NCI-H1417 (cell line): ENCODE measurements around the gene CCDC9B.

Experiments used
- DNase-seq, 3 experiments: peaks; one replicate each; lab custom pipeline; 2025; lab: John Stamatoyannopoulos, UW

The CCDC9B gene

GRCh38 chr15:40345225-40345866 is 4.6 kb upstream of the CCDC9B start:
- no peak for DNase-seq

GRCh38 chr15:40344631-40345120 is 3.9 kb upstream of the CCDC9B start:
- DNase-seq = peak in 2 of 3 experiments; percentile 18 to 59

DNA sequence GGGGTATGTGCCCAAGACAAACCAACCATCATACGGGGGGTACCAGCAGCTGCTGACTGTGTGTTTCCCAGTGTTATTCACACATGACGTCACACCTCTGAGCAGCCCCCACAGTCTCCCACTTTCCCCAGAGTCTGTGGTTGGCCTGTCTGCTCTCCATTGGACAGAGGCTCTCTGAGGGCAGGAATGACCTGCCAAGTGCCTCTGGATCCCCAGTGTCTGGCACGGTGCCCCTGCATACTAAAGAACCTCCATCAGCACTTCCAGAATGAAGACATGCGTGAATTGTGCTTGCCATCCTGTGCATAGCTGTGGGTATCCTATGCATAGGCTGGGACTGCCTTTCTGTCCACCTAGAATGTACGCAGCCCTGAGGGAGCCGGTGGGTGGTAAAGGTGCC is 3.5 kb upstream of the CCDC9B start:
- no peak for DNase-seq

DNA sequence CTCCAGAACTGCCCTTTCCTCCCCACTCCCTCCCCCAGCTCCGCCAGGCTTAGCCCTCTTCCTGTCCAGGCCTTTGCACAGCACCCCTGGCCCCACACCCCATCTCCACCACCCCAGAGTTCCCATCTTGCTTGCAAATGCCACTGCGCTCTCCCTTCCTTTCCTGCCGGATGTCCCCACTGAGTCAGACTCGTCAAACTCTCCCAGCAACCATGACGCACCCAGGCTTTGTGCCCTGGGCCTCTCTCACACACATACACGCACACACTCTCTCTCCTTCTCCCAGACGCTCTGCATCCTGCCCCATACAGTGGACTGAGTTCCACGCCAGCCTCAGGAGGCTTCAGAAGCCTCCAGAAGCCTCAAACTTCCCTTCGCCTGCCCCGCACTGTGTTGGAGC is 2.8 kb upstream of the CCDC9B start:
- no peak for DNase-seq

- no peak for DNase-seq
Measured at GRCh38 chr15:40342416-40343320, 1.9 kb upstream of the CCDC9B start.

DNA sequence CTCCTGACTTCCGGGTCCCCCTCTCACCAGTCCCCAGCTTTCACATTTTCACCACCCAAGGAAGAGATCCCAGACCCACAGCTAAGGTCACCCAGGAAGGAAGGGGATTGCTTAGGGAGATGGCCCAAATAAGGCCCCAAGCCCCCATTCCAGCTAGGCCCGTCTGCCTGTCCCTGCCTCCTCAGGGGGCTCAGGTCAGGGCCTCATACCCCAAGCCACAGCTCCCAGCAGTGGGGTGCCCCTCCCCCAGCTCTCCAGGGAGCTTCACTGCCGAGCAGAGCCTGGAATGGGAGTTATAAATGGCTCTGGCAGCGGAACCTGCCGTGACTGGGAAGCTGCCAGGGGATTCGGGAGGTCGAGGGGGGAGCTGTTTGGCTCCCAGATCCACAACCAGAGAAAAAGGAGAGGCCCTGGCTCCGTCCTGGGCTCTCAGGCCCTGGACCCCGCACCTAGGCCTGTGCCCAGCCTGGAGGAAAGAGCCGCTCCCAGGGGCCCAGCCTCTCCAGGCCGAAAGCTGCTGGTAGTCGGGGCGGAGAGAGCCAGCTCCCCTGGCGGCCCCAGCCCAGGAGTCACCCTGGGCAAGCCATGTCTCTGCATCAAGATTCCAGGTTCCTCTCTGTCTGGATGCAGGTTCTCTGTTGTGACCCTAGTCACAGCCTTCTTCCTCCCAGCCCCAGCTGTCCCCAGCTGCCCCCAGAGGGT is 550 bp downstream of the CCDC9B start:
- DNase-seq = peak in 1 of 3 experiments; percentile 27

DNA sequence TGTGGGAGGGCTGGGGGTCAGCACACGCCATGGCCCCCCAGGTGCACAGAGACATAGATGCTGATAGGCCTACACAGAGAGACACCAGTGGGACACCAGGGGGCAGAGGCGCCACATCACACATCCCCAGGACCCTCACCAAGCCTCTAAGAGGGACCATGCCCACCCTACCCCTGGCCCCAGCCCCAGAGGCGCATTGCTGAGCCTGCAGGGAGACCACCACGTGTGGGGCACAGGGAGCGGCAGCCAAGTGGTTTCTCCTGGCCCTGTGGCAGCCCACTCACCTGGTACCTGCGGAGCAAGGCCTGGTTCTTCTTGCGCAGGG is 1.2 kb downstream of the CCDC9B start:
- DNase-seq = no peak

DNA sequence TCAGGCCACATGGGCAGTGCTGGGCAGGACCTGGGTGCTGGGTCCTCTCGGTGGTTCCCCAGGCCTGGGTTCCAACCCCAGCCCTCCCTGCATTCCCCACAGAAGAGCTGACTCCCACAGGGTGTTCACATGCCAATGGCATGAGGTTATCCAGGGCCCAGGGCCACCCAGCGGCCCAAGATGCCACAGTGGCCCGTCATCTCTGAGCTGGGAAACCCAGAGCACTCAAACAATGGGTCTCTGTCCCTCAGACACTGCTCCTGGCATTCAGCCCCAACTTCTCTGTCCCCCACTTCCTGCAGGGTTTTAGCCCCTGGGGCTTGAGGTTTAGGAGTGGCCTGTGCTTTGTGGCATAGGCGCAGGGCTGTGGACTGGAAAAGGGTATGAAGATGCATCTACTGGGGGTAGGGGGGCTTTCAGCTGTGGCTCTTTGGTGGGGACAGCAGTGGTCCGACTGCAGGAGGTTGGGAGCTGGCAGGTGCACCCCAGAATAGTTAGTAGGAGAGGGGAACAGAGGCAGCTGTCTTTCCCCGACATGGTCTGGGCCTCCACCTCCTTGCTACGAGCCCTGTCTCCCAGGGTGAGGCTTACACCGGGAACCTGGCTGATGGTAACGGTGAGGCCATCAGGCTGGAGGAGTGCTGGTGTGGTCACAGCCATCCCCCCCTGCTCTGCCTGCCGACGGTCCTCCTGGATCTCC is 1.7 kb downstream of the CCDC9B start:
- DNase-seq = no peak

- DNase-seq = peak; percentile 43 to 68 (median 55)
Measured at GRCh38 chr15:40338041-40338657, 2.6 kb downstream of the CCDC9B start.

DNA sequence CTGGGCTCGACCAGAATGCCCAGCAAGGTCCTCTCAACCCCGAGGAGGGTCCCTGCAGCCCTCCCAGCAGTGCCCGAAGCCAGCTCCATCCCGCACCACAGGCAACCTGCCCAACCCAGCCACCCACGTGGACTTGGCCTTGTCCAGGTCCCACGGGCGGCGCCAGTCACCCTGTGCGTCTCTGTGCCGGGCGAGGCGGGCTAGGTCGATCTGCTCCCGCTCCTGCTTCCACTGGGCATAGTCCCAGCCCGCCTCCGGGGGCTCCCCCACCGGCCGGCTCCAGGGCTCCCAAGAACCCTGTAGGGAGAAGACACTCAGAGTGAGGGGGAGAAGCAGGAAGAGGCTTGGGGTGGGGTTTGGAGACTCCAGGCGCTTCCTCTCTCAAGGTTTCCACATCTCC is 3.1 kb downstream of the CCDC9B start:
- no peak for DNase-seq

DNA sequence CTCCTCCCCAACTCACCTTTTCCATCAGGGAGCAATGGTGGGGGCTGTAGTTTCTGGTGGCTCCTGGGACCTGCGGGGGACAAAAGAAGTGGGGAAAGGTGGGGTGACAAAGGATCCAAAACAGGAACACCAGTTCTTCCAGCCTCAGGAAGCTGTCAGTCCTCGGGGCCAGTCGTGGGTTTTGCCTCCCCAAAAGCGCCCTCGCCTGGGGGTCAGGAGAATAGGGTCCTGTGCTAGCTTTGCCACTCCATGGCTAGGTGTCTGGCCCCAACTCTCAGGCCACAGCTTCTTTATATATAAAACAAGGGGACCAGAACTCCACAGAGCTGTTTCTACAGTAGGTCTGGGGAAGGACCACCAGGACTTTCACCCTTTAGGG is 4.0 kb downstream of the CCDC9B start:
- no peak for DNase-seq

DNA sequence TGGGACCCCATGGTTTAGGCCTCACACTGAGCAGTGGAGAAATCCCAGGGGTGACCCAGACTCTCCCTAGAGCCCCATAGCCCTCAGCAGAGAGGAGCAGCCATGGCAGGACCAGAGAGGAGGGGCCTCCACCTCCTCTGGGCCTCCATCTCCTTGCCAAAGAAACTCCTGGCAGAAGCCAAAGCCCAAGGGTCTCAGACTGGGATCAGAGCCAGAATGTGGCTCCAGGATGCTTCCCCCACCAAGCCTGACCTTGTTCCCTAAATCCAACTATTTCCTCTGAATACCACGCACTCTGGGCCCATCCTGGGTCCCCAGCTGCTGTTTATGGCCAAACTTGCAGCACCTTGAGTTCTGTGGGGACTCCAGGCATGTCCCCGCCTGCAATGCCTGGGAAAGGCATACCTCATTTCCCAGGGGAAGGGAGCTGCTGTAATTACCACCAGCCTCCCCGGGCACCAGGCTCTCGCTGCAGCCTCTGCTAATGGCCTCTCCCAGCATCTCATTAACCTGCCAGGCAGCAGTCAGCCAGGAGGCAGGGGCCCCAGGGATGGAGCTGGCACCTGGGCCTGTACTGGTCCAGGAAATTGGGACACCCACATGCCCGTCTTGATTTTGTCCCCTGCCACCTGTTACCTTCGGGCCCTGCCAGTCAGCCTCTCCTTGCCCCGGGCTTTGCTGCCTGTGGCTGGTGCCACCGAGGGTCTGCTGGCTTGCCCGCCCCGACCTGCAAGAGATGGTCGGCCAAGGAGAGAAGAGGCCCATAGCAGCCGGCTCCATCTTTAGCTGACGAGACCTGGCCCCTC is 4.6 kb downstream of the CCDC9B start:
- peak in 2 of 3 experiments; percentile 28 to 38 for DNase-seq

DNA sequence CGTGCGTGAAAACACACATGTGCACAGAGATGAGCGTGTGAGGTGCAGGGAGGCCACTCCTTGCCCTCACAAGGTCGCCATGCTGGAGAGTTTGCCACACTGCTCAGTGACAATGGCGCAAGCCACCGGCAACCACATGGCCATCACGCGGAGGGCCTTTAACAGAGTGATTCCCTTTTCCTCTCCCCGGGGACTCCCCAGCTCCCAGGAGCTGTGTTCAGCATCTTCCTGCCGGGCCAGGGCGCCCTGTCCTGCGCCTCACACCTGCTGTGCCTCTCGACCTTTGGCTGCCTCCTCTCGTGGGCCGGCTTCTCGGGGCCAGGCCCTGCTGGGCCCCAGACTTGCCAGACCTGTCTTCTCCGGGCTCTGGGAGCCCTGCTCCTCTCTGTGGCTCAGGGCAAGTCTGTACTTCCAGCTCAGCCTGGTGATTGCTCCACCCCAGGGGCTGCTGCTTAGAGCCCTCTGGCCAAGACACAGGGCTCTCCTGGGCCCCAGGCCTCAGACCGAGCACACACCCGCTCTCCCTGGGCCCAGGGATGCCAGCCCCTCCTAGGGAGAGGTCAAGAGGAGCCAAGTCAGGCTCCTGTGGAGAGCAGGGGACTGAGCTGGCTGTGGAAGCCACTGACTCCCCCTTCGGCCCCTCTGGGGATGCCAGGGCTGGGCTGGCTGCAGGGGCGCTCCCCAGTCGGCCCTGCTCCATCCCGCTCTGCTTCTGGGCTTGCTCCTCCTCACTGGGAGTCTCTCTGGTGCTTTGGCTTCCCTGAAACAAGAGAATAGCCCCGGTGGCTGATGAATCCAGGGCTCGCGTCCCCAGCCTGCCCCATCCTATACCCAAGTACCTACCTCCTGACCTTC is 5.6 kb downstream of the CCDC9B start:
- DNase-seq = no peak

DNA sequence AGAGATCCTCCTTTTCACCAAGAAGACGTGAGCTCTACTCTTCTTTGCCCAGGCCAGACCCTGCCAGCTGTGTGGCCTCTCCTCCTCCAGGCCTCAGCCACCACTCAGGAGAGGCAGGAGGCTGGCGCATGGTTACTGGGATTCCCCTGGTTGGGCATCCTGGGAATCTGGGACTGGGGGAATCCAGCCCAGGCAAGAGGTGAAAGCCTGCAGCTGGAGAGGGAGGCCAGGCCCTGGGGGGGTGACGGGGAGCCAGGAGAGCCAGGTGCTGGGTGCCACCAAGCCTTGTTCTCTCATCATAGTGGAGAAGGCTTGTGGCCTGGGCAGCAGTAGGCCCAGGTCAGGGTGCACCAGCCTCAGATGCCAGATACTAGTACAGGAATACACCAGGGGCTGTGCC is 6.2 kb downstream of the CCDC9B start:
- DNase-seq = no peak

DNA sequence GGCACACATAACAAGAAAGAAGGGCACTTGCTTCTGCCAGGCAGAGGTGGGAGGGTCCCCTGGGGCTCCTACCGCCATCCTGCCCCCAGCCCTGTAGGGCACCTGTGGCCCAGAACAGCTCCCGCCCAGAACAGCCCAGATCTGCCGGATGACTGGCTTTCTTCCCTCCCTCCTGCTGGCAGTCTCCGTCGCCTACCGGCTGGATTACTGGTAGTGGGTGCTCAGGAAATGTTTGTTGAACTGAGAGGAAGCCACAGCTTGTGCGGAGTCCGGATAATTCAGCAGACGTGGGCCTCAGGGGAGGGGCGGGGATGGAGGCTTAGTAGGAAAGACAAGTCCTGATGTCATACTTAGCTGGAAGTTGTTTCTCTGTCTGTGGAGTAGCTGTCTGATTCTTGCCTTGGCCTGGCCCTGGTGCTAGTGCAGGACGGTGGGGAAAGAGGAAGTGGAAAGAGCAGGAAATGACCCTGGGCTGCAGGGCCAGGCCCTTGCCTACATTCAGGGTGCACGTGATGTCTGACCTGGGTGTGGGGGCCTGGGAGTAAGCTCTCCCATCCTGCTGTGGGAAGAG is 6.7 kb downstream of the CCDC9B start:
- DNase-seq = peak; percentile 9 to 25 (median 11)

- DNase-seq = no peak
Measured at GRCh38 chr15:40332113-40332781, 8.5 kb downstream of the CCDC9B start.

- no peak for DNase-seq
Measured at GRCh38 chr15:40331637-40332036, 9.1 kb downstream of the CCDC9B start.

GRCh38 chr15:40331026-40331425 is 9.7 kb downstream of the CCDC9B start:
- no peak for DNase-seq

GRCh38 chr15:40330368-40330836 is 10.3 kb downstream of the CCDC9B start:
- DNase-seq = peak; percentile 28 to 67 (median 64)
